ENCODE results near the gene RBBP5. TPM values are rescaled to one million over a fixed set of nuclear protein-coding genes. Genes with fewer than 3 reads are reported as not detected.

RBBP5 gene
- total RNA-seq, 1 donor from 2014 or later = 16.6 TPM

- no peak for TF ChIP-seq CTCF (IDR thresholded peaks at IDR 0.05)
- H3K27ac ChIP-seq = no peak overlapping the region
- peaks cover 86% of the 10 kb centered on the region for H3K36me3 ChIP-seq
- no peak overlapping the region for H3K4me3 ChIP-seq
- H3K9me3 ChIP-seq = no peaks in the 10 kb centered on the region
- no peaks in the 10 kb centered on the region for H3K27me3 ChIP-seq
- ATAC-seq (no peak), DNase-seq (no peak)
- intact Hi-C loops (cut with DNase I) = no loop called here
- no peaks in the 10 kb centered on the region for H3K4me1 ChIP-seq
Observed at GRCh38 chr1:205088341-205088740, 33.4 kb downstream of the RBBP5 start.

GRCh38 chr1:205084360-205084759 lies 37.4 kb downstream of the RBBP5 start, which contains the start of gene TMEM81:
TMEM81 (minus strand) TSS chr1:205084460; CDS start chr1:205084320, 140 bp downstream.
- H3K27me3 ChIP-seq = no peaks in the 10 kb centered on the region
- no peaks in the 10 kb centered on the region for H3K4me1 ChIP-seq
- no peak for ATAC-seq
- intact Hi-C loops (cut with DNase I) = no loop called here
- no peak within 1 kb of the TSS for H3K4me3 ChIP-seq
- no peak for DNase-seq
- H3K36me3 ChIP-seq = peaks cover 51% of the 10 kb centered on the region
- no peak for TF ChIP-seq CTCF (IDR thresholded peaks at IDR 0.05)
- H3K27ac ChIP-seq = no peak within 1 kb of the TSS
- H3K9me3 ChIP-seq = no peaks in the 10 kb centered on the region

DNA sequence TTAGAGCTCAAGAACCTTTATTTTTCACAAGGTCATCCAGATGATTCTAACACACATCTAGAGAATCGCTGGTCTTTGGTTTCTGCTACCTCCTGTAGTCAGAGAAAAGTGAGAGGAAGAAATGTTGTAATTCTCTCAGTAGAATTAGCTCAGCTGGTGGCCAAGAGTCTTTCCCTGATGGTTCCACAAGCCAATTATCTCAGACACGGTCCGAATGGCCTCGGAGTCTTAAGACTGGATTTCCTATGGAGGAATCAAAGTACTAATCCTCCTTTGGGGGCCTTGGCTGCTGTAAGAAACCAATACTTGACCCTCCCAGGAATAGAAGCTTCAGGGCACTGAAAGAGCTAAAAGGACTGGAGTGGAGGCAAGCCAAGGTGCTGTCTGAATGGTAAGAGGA lies 39.3 kb downstream of the RBBP5 start:
- no peak for TF ChIP-seq CTCF (IDR thresholded peaks at IDR 0.05)
- Histone ChIP-seq H3K9me3 (no peaks in the 10 kb centered on the region), H3K27ac (no peak overlapping the region), H3K27me3 (no peaks in the 10 kb centered on the region), H3K4me1 (no peaks in the 10 kb centered on the region), H3K4me3 (no peak overlapping the region), H3K36me3 (peaks cover 32% of the 10 kb centered on the region)
- DNase-seq (no peak), ATAC-seq (no peak)
- intact Hi-C loops (cut with DNase I) = no loop called here

DNA sequence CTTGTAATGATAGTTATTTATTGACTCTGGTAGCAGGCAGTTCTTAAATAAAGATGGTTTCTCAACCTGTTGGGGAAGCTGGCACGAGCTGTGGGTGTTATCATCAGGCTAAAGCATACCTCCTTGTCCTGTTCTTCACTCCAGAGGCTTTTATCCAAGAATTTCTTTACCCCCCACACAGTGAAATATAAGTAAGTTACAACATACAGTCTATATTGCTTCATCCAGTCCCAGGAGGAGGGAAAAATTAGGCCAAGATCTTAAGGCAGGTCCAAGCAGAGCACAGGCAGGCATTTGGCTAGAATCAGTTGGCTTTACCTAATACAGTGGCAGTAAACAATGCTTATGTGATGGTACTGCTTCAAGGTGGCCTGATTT lies 43.9 kb downstream of the RBBP5 start:
- no peak for DNase-seq

DNA sequence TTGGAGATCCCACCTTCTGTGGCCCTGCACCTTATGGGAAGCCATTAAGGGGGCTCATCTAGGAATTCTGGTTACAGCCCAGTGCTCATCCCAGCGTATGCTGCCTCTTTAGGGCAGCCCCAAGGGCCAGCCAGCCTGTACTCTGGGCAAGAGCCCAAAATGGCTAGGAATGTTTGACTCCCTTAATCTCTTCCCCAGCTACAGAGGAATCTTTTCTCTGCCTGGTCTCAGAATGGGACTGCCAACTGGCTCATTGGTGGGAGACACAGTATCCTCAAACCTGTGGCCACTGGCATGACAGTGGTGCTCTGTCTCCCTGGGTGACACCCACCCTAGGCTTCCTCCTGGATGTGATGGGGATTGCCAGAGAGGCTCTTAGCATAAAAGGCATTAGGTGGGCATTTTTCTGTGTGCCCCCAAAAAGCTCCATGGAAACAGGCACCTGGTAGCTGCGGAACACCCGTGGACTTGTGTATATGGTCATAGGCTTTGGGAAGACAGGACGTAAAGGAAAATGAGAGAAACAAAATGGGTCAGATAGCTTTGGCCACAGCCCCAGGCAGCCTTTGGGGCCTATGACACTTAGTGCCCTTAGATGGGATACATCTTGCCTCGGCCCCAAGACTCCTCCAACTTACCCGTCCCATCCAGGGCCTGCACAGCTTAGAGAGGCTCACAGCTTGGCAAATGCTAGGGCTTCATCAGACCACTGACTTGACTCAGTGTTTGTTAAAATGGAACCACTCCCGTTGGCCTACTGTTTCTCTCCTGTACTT lies 44.4 kb downstream of the RBBP5 start:
- no peak for ATAC-seq

More for the DNA sequence above, 43.9 kb downstream of the RBBP5 start:
- Histone ChIP-seq H3K27ac (no peak overlapping the region), H3K36me3 (no peaks in the 10 kb centered on the region), H3K9me3 (no peaks in the 10 kb centered on the region), H3K4me1 (no peaks in the 10 kb centered on the region), H3K4me3 (no peak overlapping the region), H3K27me3 (no peaks in the 10 kb centered on the region)
- no peak for TF ChIP-seq CTCF (IDR thresholded peaks at IDR 0.05)
- intact Hi-C loops (cut with DNase I) = no loop called here
- ATAC-seq = no peak

More for the DNA sequence above, 44.4 kb downstream of the RBBP5 start:
- no peak overlapping the region for H3K27ac ChIP-seq
- no peaks in the 10 kb centered on the region for H3K9me3 ChIP-seq
- intact Hi-C loops (cut with DNase I) = no loop called here
- H3K4me1 ChIP-seq = no peaks in the 10 kb centered on the region
- H3K36me3 ChIP-seq = no peaks in the 10 kb centered on the region
- TF ChIP-seq CTCF (IDR thresholded peaks at IDR 0.05) = no peak
- no peak for DNase-seq
- no peak overlapping the region for H3K4me3 ChIP-seq
- H3K27me3 ChIP-seq = no peaks in the 10 kb centered on the region

All from upper lobe of right lung (tissue), 1 donor.